HG03442 (cell line): ENCODE results near the gene HIPK2.

Experiments used
- ATAC-seq: cut with Tn5 transposase; IDR thresholded peaks from one replicate; pipeline ENCODE4 v1.9.1; 2021; ENCODE audit warnings: mild to moderate bottlenecking, moderate library complexity; ENCODE audit not compliant: unreplicated experiment

The HIPK2 gene

GRCh38 chr7:139600306-139600705 is 177.5 kb downstream of the HIPK2 start:
- no peak for ATAC-seq

GRCh38 chr7:139598642-139599041 is 179.2 kb downstream of the HIPK2 start:
- no peak for ATAC-seq

DNA sequence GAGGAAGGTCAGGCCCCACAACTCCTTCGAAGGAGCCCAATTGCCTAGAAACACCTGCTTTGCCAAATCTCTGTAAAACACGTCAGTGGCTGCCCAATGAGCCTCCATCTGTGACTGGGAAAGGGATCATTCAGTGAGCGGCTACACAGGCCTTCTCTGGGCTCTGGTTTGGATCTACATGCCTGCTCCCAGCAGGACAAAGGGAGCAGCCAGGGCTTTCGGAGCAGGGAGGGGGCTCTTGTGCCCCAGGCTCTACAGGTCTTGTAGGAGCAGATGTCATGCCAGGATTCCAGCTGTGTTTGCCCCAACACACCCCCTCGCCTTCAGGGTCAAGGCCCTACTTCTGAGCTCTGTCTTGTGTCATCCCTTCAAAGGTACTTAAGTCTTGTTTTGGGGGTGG is 180.8 kb downstream of the HIPK2 start:
- ATAC-seq = no peak

DNA sequence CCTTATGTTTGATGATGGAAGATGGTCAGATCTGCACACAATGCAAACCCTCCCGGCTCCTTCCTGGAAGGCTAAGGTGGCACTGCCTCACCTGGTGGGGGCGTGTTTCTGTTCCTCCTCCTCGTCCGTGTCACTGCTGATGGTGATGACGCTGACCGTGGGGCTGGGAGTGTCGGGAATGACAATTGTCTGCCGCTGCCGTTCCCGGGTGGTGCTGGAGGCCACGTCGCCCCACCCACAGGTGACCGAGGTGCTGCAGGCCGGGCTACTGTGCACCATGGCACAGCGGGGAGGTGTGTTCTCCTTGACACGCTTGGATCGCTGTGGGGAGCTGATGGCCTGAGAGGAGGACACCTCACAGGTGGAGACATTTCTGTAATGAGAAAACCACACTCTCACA is 181.2 kb downstream of the HIPK2 start:
- ATAC-seq = no peak

GRCh38 chr7:139595806-139596205 is 182.0 kb downstream of the HIPK2 start:
- ATAC-seq = no peak

- no peak for ATAC-seq
Measured at GRCh38 chr7:139594911-139595476, 182.8 kb downstream of the HIPK2 start.

DNA sequence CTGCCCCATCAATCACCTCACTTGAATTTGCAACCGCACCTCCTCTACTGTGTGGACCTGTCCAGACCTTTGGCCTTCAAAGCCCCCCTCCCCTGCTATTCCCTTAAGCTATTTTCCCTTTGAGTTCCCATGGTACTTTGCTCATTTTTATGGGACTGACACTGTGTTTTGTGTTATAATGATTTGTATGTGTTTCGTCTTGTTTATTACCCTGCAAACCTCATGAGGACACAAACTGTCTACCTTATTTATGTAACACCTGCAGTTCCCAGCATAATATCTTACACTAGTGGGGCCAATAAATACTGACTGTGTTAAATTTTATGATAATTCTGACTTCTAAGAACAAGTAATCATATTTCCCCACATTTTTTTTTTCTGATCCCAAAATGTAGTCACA is 183.7 kb downstream of the HIPK2 start:
- ATAC-seq = no peak

DNA sequence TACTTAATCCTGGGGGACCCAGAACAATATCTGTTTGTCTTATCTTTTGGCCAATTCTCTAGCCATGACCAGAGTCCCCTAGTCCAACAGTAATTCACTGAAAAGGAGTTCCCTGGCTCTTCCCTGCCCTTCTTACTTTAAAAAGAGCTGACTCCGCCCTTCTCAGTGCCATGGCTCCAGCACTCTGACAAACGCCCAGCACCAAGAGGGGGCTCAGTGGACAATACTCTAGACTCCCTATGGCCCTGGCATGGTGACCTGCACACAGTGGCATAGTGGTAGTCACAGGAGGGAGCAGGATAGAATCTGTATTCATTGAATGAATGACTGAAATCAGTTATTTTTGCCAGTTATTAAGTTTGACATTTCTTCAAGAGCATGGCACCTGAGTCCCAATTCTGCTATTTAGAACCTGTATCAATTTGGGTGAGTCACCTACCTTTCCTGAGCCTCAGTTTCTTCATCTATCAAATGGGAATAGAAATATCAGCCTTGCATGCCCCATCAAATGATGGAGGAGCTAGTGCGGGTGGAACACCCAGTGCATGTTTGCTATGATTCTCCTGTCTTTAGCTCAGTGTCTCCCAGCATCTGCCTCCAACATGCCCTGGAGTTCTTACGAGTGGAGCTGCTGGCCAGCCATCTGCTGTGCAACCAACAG is 184.9 kb downstream of the HIPK2 start:
- ATAC-seq = no peak

DNA sequence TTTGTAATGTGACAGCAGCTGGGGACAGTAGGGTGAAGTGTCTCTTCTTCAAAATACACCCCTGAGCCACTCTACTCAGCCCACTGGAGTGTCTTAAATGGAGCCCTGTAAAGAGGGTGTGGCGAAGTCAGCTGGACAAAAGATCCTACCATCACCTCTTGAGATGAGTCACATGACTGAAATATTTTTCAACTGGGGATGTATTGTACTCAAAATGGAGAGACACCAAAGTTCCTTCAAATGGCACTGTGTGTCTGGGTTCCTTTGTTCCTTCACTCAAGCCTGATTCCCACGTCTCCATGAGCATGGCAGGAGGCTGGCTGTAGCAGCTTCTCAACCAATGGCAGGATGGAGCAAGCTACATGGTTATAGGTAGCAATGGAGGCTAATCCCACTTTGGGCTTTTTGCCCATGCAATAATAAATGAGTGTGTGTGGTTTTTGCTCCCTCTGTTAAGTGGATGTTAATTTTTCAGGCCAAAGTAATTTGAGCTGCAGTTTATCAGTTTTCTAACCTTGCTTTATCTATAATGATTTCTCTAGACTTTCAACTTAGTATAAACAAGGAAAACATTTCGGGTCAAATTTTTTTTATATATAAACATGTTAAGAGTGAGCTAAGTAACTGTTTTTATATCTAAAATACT is 186.1 kb downstream of the HIPK2 start:
- no peak for ATAC-seq

GRCh38 chr7:139589474-139589873 is 188.3 kb downstream of the HIPK2 start:
- ATAC-seq = no peak

GRCh38 chr7:139588632-139589031 is 189.2 kb downstream of the HIPK2 start:
- no peak for ATAC-seq

GRCh38 chr7:139587535-139587934 is 190.3 kb downstream of the HIPK2 start:
- ATAC-seq = no peak

DNA sequence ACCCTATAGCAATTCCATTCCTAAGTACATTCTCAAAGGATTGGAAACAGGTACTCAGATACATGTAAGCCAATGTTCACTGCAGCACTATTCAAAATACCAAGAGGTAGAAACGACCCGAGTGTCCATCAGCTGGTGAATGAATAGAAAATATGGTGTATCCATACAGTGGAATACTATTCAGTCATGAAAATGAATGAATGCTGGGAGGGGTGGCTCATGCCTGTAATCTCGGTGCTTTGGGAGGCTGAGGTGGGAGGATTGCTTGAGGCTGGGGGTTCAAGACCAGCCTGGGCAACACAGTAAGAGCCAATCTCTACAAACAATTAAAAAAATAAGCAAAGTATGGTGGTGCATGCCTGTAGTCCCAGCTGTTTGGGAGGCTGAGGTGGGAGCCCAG is 191.5 kb downstream of the HIPK2 start:
- ATAC-seq = no peak

- ATAC-seq = no peak
Measured at GRCh38 chr7:139585042-139585441, 192.8 kb downstream of the HIPK2 start.

DNA sequence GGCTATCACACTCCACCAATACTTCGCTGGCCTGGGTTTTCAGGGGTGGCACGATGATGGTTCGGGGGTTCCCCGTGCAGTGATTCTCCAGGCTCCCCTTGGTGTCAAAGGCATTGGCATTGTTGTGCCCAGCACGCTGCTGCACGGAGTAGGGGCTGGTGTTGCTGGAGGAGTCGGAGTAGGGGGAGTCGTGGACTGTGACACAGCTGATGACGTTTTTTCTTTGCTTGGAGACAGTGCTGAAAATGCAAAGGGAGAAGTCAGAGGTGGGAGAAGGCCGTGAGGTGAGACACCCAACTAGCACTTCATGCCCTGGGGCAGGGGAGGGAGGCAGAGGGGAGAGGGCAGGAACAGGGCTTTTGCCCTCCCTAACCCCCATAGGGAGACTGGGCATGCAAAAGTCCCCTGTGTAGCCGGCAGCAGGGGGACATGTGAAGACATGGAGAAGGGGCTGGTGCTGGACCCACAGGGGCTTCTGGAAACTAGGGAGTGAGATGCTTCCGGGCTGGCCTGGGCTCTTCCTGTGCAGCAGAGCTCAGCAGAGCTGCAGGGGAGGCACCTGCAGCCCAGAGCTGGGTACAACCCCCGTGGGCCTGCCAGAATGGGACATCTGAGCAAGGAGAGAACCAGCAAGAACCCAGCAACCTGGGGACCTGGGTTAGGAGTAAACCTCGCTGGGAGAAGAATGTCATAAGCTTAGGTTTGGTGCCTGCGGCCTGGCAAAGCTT is 193.8 kb downstream of the HIPK2 start:
- ATAC-seq = no peak

- no peak for ATAC-seq
Measured at GRCh38 chr7:139582671-139583155, 195.1 kb downstream of the HIPK2 start.

DNA sequence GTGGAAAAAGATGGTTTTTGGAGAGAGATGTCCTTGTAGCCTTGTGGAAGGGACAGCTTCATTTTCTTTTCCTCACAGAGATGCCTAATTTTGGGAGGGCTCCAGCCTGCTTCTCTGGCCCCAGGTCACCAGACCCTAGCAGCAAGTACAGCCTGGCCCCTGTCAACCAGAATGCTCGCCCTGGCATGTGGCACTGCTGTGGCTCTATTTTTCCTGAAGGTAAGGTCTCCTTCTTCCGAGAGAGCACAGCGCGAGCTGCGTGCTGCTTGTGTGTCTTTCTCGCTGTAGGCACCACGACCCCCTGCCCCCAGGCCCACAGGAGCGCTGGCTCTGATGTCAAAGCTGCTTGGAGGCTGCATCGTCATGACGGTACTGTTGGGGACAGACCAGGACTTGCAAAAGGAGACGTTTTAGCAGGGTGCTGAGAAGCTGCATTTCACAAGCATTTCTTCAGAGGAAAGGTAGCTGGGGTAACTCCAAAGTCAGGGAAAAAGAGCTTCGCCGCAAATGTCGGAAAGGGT is 195.6 kb downstream of the HIPK2 start:
- ATAC-seq = no peak

DNA sequence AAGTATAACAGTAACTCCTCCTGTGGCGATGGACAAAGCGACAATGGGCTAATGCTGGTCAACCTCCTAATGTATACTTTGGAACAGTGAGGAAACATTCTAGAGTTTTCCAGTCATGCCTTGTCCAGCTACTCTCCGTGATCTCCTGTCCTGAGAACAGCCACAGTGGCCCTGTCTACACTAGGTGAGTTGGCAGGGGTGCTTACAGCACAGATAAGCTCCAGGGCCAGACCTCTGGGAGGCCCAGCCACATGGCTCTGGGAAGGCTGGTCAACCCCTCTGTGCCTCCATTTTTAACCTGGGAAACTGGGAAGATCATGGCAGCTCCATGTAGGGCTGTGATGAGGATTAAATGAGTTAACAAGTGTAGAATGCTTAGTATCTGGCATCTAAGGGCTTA is 197.4 kb downstream of the HIPK2 start:
- no peak for ATAC-seq

DNA sequence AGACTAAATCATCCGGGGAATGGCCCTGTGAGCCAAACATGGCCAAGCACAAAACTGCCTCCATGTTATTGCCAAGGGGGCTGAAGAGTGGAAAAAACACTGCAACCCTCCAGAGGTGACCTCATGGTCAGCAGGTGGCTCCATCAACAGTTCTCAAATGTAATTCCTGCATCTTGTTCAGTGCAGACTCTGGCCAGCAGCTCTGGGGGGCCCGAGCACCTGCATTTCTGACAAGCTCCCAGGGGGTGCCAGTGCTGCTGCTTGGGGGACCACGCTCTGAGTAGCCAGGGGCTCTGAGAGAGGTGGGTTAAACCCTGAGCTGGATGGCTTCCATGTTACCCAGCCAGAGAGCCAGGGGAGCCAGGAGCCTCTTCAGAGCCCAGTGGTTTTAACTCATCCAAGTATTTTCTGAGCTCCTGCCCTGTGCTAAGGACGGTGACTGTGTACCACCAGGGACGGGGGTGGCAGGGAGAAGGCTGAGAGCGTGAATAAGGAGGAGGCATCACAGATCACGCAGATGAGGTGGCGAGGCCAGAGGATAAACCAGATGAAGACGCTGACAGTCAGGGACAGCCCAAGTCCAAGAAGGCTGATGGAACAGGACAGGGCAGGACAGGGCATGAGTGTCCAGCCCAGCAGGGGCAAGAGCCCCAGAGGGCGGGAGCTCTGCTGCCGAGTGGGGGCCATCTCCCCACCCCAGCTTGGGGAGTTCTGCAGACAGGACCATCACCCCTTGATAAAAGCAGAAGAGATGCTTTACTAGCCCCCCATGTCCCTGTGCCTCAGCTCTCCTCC is 201.4 kb downstream of the HIPK2 start:
- no peak for ATAC-seq

GRCh38 chr7:139575338-139575680 is 202.5 kb downstream of the HIPK2 start:
- ATAC-seq = no peak
